ENCODE results near the gene CEP120.
"Not testable (repeated sequence)": the region's sequence is repeated elsewhere in the genome, so short reads cannot be mapped to it uniquely, and the experiment has no call there.

Gene CEP120

DNA sequence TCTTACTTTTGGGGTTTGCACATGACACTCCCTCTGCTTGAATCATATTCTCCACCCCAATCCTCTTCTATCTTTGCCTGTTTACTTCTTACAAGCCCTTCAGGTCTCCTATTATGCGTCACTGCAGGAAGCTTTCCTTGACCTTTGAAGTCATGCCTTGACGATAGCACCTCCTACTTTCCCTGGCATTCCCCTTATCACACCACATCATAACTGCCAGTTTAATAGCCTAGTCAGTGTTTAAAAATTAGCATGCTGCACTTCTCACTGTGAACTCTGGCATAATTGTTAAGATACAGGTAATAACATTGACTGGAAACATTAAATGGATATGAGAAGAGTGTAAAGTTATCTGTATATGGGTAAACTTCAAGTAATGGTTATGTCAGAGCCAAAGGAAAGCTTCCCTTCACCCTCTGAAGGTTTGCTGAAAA, 37.1 kb upstream of the CEP120 start:
- no peak for DNase-seq (ENCODE audit: low read depth in 1 of 2, low spot score in 1 of 2)
- no peak overlapping the region for H3K4me3 ChIP-seq (replicated peaks; ENCODE audit: insufficient read depth, low read length)
- H3K27ac ChIP-seq (replicated peaks), result no peak overlapping the region
- no peaks in the 10 kb centered on the region for H3K27me3 ChIP-seq (ENCODE audit: insufficient read depth, poor library complexity, severe bottlenecking)
- no peak for TF ChIP-seq SPI1 (IDR thresholded peaks at IDR 0.05; ENCODE audit: borderline replicate concordance, low read depth)
- TF ChIP-seq, protein P1, sequence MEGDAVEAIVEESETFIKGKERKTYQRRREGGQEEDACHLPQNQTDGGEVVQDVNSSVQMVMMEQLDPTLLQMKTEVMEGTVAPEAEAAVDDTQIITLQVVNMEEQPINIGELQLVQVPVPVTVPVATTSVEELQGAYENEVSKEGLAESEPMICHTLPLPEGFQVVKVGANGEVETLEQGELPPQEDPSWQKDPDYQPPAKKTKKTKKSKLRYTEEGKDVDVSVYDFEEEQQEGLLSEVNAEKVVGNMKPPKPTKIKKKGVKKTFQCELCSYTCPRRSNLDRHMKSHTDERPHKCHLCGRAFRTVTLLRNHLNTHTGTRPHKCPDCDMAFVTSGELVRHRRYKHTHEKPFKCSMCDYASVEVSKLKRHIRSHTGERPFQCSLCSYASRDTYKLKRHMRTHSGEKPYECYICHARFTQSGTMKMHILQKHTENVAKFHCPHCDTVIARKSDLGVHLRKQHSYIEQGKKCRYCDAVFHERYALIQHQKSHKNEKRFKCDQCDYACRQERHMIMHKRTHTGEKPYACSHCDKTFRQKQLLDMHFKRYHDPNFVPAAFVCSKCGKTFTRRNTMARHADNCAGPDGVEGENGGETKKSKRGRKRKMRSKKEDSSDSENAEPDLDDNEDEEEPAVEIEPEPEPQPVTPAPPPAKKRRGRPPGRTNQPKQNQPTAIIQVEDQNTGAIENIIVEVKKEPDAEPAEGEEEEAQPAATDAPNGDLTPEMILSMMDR (IDR thresholded peaks at IDR 0.05; ENCODE audit: insufficient read depth, low read length), result no peak
- no peak for TF ChIP-seq GABPA (IDR thresholded peaks at IDR 0.05; ENCODE audit: low read depth)
- TF ChIP-seq POLR2AphosphoS5 (IDR thresholded peaks at IDR 0.05; ENCODE audit: low read depth), result no peak
- TF ChIP-seq, protein P2, sequence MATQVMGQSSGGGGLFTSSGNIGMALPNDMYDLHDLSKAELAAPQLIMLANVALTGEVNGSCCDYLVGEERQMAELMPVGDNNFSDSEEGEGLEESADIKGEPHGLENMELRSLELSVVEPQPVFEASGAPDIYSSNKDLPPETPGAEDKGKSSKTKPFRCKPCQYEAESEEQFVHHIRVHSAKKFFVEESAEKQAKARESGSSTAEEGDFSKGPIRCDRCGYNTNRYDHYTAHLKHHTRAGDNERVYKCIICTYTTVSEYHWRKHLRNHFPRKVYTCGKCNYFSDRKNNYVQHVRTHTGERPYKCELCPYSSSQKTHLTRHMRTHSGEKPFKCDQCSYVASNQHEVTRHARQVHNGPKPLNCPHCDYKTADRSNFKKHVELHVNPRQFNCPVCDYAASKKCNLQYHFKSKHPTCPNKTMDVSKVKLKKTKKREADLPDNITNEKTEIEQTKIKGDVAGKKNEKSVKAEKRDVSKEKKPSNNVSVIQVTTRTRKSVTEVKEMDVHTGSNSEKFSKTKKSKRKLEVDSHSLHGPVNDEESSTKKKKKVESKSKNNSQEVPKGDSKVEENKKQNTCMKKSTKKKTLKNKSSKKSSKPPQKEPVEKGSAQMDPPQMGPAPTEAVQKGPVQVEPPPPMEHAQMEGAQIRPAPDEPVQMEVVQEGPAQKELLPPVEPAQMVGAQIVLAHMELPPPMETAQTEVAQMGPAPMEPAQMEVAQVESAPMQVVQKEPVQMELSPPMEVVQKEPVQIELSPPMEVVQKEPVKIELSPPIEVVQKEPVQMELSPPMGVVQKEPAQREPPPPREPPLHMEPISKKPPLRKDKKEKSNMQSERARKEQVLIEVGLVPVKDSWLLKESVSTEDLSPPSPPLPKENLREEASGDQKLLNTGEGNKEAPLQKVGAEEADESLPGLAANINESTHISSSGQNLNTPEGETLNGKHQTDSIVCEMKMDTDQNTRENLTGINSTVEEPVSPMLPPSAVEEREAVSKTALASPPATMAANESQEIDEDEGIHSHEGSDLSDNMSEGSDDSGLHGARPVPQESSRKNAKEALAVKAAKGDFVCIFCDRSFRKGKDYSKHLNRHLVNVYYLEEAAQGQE (IDR thresholded peaks at IDR 0.05; ENCODE audit: insufficient replicate concordance, low read depth), result no peak

DNA sequence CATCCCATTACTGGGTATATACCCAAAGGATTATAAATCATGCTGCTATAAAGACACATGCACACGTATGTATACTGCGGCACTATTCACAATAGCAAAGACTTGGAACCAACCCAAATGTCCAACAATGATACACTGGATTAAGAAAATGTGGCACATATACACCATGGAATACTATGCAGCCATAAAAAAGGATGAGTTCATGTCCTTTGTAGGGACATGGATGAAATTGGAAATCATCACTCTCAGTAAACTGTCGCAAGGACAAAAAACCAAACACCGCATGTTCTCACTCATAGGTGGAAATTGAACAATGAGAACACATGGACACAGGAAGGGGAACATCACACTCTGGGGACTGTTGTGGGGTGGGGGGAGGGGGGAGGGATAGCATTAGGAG, 35.8 kb upstream of the CEP120 start:
- not testable (repeated sequence) for DNase-seq (ENCODE audit: low read depth in 1 of 2, low spot score in 1 of 2); H3K4me3 ChIP-seq (replicated peaks; ENCODE audit: insufficient read depth, low read length); H3K27me3 ChIP-seq (ENCODE audit: insufficient read depth, poor library complexity, severe bottlenecking); H3K27ac ChIP-seq (replicated peaks)

DNA sequence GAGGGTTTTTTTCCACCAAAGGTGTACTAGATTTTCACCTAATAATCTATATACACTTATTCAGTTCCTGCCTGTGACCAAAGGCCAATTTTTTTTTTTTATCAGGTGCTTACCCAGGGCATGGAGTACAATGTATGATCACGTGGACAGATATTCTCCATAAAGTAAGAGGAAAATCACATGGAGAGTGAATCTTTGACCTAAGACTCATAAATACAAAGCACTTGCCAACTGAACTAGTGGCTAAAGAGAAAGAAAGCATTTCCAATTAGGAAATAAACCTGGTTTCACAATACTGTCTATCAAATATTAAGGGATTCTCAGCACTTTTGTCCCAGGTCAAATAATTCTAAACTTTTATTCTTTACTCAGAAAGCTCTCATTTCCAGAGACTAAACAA, 33.0 kb upstream of the CEP120 start:
- no peak for DNase-seq (ENCODE audit: low read depth in 1 of 2, low spot score in 1 of 2)
- TF ChIP-seq SPI1 (IDR thresholded peaks at IDR 0.05; ENCODE audit: borderline replicate concordance, low read depth), result no peak
- TF ChIP-seq, protein P2 (IDR thresholded peaks at IDR 0.05; ENCODE audit: insufficient replicate concordance, low read depth), result no peak
- TF ChIP-seq, protein P1 (IDR thresholded peaks at IDR 0.05; ENCODE audit: insufficient read depth, low read length), result no peak
- TF ChIP-seq GABPA (IDR thresholded peaks at IDR 0.05; ENCODE audit: low read depth), result no peak
- no peak for TF ChIP-seq POLR2AphosphoS5 (IDR thresholded peaks at IDR 0.05; ENCODE audit: low read depth)
- Histone ChIP-seq H3K27ac (replicated peaks) (no peak overlapping the region), H3K27me3 (ENCODE audit: insufficient read depth, poor library complexity, severe bottlenecking) (no peaks in the 10 kb centered on the region), H3K4me3 (replicated peaks; ENCODE audit: insufficient read depth, low read length) (no peak overlapping the region)

DNA sequence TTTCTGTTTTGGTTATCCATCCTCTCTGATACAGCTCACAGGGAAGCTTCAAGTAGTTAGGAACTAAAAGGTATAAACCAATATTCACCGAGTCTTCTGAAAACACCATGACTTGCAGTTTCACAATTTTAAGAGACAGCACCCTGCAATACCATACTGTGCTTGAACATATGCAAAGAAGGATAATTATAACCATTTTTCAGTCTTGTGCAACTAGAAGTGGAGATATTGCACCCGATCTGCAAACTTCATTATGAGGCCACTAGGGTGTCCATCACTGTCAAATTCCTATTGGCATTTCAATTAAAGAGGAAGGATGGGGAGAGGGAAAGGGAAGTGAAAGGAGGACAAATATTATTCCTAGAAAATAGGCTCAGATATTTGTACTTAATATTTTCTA, 32.4 kb upstream of the CEP120 start:
- TF ChIP-seq GABPA (IDR thresholded peaks at IDR 0.05; ENCODE audit: low read depth), result no peak
- TF ChIP-seq POLR2AphosphoS5 (IDR thresholded peaks at IDR 0.05; ENCODE audit: low read depth), result no peak
- TF ChIP-seq, protein P1 (IDR thresholded peaks at IDR 0.05; ENCODE audit: insufficient read depth, low read length), result no peak
- no peak for TF ChIP-seq SPI1 (IDR thresholded peaks at IDR 0.05; ENCODE audit: borderline replicate concordance, low read depth)
- TF ChIP-seq, protein P2 (IDR thresholded peaks at IDR 0.05; ENCODE audit: insufficient replicate concordance, low read depth), result no peak
- no peak overlapping the region for H3K27ac ChIP-seq (replicated peaks)
- H3K27me3 ChIP-seq (ENCODE audit: insufficient read depth, poor library complexity, severe bottlenecking), result no peaks in the 10 kb centered on the region
- DNase-seq (ENCODE audit: low read depth in 1 of 2, low spot score in 1 of 2), result peak; percentile 4 to 32
- no peak overlapping the region for H3K4me3 ChIP-seq (replicated peaks; ENCODE audit: insufficient read depth, low read length)

Measured in HL-60 (cell line).